GM18951 (cell line): ENCODE results near the gene LRRC57.
A peak's percentile ranks its signal among the peaks of the same experiment; 100 is the strongest.

ENCODE experiments used
- POLR2A ChIP-seq: IDR thresholded peaks from 4 replicates; pipeline ENCODE4 v1.6.1; 2011; ENCODE audit warnings: mild to moderate bottlenecking; ENCODE audit not compliant: insufficient read length, insufficient read depth; ENCODE audit errors: extremely low read depth
- in situ Hi-C: fragments of 300-500 bp; cut with MboI; formaldehyde crosslinking; loops from one replicate; pipeline ENCODE4 v1.12.0; 2022; ENCODE audit warnings: low sequenced_read_pairs, mixed read lengths, inconsistent platforms; ENCODE audit not compliant: unreplicated experiment

Gene LRRC57

DNA sequence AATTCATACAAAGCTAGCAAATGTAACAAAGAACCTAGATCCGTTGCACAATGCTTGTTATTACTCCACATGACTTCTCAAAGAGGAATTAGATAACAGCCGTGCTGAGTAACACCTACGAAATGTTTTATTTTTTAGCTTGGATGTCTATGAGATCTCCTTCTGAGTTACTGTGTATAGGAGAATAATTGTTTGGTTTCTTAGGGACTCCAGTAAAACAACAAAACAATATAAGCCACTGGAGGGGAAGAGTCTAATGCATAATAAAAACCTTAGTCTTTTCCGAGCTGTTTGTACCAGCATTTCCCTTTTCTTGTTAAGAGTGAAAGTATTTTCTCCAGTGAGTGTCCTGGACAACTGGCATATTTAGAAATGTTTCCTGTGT lies 37.6 kb downstream of the LRRC57 start:
- TF ChIP-seq POLR2A, result no peak
- in situ Hi-C loops, result no loop called here

DNA sequence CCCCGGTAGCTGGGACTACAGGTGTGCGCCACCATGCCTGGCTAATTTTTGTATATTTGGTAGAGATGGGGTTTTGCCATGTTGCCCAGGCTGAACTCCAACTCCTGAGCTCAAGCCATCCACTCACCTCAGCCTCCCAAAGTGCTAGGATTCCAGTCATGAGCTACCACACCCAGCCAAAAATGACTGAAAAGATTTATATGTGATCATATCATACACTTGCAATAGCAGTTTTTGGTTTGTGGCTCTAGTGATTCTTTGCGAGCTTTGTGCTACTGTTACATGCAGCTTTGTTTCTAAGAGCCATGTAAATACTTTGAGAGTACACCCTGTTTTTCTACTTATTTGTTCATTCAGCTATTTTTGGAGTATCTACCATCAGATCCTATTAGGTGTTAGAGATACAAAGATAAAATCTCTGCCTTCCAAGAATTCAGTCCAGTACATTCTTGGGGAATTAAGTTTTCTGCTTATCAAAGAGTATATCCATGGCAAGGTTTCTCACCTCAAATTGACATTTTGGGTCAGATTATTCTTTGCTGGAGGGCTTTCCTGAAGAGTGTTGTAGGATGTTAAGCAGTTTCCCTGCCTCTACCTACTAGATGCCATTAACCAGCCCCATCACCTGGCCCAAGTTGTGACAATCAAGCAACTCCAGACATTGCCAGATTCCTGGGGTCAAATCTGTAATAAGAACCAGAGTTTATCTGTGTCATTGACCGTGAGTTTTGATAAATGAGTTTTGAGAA lies 38.2 kb downstream of the LRRC57 start:
- in situ Hi-C loops, result no loop called here
- no peak for TF ChIP-seq POLR2A

DNA sequence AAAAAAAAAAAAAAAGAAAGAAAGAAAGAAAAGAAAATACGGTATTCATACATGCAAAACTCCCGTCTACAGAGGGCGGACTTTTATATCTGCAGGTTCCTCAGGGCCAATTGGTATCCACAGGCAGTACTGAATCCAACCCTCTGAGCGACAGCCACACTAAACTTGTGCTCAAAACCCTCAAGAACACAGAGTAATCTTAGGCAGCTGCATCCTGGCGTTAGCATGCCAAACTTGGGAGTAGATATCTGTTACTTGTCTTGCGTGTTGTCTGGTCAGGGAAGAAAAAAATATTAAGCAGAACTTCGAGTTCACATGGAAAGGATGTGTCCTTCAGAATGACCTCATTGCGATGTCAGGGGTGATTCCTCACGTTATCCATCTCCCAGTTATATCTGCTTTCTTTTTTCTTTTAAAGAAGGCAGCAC lies 40.3 kb downstream of the LRRC57 start:
- TF ChIP-seq POLR2A, result no peak
- in situ Hi-C loops, result no loop called here

DNA sequence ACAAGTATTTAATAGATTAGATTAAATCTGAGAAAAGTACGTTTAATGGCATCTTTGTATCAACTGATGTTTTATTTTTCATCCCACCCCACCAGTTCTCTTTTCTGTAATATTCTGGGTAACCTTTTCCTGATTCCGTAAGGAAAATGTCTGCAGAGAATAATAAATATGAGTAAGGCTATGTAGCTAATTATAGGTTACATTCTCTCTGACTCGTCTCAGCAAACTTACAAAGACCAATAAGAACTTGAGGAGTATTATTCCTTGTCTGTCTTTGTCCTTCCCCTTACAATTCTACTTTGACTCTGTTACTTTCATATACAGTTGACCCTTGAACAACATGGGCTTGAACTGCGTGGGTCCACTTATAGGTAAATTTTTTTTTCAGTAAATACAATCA lies 41.1 kb downstream of the LRRC57 start:
- no peak for TF ChIP-seq POLR2A
- in situ Hi-C loops, result no loop called here

DNA sequence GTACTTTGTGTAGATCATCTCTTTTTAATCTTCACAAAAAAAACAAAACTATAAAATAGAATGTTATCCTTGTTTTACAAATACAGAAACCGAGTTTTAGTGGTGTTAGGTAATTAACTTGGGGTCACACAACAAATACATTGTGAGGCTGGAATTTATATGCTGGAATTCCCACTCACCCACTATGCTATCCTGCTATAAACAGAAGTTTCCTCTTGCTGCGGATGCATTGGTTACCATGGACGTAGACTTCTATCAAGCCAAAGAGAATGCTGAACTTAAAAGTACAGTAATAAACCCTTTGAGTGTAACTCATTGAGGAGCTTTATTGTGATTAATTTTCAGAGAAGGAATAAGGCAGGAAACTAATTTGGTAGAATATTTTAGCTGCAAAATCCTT lies 44.0 kb downstream of the LRRC57 start:
- in situ Hi-C loops, result no loop called here

DNA sequence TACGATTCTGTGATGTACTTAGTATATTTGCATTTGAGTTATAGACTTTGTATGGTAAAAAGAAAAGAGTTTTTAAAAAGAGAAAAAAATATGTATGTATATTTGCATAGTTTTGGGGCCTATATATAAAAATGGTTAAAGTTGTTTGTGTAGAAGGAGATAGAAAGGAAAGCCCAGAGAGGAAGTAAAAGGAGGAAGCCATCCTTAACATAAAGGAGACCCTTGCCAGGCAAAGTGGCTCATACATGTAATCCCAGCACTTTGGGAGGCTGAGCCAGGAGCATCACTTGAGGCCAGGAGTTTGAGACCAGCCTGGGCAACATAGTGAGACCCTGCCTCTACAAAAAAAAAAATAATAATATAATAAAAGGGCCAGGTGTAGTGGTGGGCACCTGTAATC lies 44.8 kb downstream of the LRRC57 start:
- TF ChIP-seq POLR2A, result no peak
- in situ Hi-C loops, result no loop called here

More for the DNA sequence above, 44.0 kb downstream of the LRRC57 start:
- no peak for TF ChIP-seq POLR2A

DNA sequence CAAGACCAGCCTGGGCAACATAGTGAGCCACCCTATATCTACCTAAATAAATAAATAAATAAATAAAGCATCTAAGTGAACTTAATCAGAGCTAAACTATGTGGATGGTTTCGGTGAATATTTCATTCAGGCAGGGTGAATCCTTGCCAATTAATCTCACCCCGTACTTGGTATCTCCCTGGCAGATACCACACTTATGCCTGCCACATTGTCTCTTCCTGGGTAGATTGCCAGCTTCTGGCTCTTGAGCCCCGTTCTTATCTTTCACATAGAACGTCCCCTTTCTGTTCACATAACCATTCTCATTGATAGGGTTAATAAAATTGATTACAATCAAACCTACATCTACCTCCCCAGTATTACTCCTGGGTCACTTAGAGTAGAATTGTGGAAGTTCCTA lies 46.1 kb downstream of the LRRC57 start:
- no peak for TF ChIP-seq POLR2A
- in situ Hi-C loops, result no loop called here

DNA sequence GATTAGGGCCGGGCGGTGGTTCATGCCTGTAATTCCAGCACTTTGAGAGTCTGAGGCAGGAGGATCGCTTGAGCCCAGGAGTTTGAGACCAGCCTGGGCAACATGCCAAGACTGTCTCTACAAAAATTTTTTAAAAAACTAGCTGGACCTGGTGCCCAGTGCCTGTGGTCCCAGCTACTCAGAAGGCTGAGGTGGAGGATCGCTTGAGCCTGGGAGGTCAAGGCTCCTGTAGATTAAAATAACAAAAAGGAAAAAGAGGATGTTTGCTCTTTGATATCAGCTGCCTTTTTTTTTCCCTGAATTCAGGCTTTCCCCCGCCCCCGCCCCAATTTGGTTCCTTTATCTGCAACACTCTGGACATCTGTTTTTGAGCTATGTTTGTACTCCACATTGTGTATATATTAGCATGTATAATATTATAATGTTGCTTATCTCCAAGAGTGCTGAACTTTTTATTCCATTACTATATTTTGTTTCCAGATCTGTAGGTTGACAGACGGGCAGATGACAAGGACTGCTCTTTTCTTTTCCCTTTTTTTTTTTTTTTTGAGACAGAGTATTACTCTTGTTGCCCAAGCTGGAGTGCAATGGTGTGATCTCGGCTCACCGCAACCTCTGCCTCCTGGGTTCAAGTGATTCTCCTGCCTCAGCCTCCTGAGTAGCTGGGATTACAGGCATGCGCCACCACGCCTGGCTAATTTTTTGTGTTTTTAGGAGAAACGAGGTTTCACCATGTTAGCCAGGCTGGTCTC lies 48.6 kb downstream of the LRRC57 start:
- in situ Hi-C loops, result no loop called here

DNA sequence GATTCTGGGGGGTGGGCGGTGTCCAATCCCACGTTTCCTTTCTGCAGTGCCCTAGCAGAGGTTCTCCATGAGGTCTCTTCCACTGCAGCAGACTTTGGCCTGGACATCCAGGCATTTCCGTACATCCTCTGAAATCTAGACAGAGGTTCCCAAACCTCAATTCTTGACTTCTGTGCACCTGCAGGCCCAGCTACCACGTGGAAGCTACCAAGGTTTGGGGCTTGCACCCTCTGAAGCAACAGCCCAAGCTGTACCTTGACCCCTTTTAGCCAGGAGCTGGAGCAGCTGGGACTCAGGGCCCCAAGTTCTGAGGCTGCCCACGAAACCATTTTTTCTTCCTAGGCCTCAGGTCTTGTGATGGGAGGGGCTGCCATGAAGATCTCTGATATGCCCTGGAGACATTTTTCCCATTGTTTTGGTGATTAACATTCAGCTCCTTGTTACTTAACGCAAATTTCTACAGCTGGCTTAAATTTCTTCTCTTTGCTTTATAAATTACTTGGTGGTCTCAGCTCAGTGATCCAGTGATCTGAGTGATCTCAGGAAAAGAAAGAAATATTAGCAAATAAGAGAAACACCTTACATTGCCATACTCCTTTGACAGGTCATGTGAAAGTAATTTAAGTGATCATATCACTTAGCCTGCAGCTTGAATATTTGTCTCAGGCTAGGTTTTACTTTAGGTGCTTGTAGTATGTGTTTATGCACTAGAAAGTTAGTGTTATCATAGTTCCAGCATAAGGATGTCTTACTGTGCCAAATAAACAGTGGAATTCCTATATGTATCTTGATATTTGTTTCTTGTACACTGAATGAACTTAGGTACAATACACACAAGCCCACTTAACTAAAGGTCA lies 50.2 kb downstream of the LRRC57 start:
- in situ Hi-C loops, result no loop called here
- no peak for TF ChIP-seq POLR2A

More for the DNA sequence above, 48.6 kb downstream of the LRRC57 start:
- TF ChIP-seq POLR2A, result no peak

DNA sequence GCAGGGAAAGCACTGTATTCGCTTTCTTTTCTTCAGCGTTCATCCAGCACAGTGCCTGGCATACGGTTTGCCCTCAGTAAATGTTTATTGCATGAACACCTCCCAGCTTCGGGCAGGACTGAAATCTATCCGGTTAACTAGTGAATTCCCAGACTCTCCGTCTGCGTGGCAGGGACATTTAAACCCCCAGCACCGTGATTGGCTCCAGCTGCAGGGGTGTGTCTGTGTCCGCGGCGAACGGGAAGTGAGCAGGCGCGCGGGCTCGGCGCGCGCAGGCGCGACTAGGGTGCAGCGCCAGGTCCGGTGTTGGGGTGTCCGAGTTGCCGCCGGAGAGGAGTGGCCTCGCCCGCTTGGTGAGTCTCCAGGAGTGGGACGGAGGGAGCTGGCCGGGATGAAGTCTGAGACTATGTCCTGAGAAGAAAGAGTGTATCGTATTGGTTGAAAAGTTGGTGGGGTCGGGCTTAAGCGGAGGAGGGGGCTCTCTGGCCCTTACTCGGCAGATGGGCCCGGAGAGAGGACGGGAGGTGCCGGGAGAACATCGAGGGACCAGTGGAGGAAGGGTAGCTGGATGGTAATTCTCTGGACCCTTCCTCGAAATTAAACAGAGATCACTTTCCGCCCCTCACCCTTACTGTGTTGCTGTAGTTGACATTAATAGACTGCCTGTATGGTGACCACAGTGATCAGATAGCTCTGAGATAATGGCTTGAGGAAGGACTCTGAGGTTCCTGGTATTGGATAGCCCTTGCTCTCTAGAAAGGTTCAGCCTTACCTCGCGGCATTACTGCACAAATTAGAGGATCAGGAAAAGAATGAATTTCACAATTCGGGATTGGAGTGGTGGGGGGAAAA lies 53.0 kb downstream of the LRRC57 start, which contains the start of gene SNAP23:
SNAP23 (plus strand) TSS at position 274 of the 852 bp plus-strand sequence. CDS start 16,213 bp downstream, outside the sequence.
- TF ChIP-seq POLR2A, result peak; percentile 82
- in situ Hi-C loops, result no loop called here

DNA sequence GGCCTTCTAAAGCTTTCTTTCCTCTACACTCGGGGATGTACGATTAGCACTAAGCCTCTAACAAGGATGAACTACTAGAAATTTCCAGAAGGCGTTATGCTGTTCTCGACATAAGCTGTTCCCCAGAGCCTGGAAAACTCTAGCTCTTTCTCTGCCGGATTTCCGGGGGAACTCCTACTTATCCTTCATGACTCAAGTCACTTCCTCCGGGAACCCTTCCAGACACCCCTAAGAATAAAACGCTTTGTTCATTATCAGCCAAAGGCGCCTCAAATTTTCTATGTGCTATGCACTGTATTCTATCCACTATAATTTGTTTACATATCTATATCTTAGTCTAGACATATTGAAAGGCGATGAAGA lies 53.6 kb downstream of the LRRC57 start:
- in situ Hi-C loops, result no loop called here
- TF ChIP-seq POLR2A, result no peak

DNA sequence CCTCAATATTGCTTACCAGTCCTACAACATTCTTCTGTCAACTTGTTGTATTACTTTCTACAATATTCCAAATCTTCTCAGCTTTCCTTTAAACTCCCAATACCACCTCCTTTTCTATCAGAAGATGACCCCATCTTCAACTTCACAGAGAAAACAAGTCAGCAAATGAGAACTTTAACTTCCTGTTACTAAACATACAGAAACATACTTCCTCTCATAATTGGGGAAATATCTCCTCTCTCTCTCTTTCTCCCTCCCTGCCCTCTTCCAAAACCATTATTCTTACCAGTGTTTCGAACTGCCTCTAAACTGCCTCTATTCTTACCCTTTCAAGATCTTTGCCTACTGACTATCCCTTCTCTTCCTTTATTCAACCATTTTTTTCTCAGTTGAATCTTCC lies 54.9 kb downstream of the LRRC57 start:
- TF ChIP-seq POLR2A, result no peak
- in situ Hi-C loops, result no loop called here

DNA sequence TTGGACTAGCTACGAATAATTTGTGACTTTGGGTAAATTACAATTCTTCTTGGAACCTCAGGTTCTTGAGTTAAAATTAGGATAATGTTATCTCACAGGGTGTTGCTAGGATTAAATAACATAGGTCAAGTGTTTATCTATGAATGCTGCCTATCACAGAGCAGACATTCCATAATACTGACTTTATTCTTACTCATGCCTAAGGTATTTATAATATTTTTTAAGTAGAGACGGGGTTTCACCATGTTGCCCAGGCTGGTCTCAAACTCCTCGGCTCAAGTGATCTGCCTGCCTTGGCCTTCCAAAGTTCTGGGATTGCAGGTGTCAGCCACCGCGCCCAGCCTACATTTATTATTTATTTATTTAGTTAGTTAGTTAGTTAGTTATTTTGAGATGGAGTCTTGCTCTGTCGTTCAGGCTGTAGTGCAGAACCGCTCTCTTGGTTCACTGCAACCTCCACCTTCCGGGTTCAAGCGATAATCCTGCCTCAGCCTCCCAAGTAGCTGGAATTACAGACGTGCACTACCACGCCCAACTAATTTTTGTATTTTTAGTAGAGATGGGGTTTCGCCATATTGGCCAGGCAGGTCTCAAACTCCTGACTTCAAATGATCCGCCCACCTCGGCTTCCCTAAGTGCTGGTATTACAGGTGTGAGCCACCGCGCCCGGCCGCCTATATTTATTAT lies 56.9 kb downstream of the LRRC57 start:
- TF ChIP-seq POLR2A, result no peak
- in situ Hi-C loops, result no loop called here
